ENCODE data around the gene PLXNB3. TPM values are rescaled to one million over a fixed set of nuclear protein-coding genes. Genes with fewer than 3 reads are reported as not detected.

The PLXNB3 gene
- total and polyA plus RNA-seq, 2 of the 13 experiments (the other 11 are each of a cell fraction or from before 2014, with no cell fraction given): 3.0 to 6.9 TPM

DNA sequence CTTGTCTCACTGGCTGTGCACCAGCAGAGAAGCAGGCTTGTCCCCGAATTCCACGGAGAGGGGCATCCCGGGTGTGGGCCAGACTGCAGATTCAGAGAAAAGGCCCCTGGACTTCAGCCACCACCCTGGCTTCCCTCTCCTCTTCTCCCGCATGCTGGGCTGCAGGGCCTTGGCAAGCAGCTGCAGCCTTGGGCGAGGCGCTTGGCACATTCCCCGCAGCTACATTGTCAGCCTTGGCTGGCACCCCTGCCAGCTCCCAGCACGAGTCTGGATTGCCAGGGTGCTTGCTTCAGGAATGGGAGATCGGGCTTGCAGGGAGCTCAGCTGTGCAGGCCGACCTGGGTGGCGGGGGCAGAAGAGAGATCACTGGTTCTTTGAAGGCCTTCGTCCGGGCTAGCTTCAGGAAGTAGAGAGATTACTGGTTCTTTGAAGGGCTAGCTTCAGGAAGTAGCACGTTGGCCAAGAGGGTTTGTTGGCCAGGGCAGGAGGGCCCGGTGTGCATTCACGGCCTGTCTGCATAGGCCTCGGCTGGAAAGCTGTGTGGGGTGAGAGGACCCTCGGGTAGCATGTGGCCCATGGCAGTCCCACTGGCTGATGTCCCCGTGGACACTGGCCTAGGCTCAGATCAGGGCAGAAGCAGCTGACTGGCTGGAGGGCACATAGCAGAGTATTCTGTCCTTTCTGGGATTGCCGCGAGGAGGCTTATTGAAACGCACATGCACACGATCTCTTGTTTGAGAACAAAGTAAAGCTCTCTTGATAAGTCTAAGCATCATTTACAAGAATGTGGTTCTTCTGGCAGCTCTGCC, 36.7 kb upstream of the PLXNB3 start (continued):
- TF ChIP-seq, protein P1, sequence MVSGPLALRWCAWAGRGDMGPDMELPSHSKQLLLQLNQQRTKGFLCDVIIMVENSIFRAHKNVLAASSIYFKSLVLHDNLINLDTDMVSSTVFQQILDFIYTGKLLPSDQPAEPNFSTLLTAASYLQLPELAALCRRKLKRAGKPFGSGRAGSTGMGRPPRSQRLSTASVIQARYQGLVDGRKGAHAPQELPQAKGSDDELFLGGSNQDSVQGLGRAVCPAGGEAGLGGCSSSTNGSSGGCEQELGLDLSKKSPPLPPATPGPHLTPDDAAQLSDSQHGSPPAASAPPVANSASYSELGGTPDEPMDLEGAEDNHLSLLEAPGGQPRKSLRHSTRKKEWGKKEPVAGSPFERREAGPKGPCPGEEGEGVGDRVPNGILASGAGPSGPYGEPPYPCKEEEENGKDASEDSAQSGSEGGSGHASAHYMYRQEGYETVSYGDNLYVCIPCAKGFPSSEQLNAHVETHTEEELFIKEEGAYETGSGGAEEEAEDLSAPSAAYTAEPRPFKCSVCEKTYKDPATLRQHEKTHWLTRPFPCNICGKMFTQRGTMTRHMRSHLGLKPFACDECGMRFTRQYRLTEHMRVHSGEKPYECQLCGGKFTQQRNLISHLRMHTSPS (CRISPR knock-in tag; IDR thresholded peaks at IDR 0.05; ENCODE audit: low read depth): no peak
- no peak for TF ChIP-seq NFYB (CRISPR knock-in tag; IDR thresholded peaks at IDR 0.05)
- TF ChIP-seq, protein P2, sequence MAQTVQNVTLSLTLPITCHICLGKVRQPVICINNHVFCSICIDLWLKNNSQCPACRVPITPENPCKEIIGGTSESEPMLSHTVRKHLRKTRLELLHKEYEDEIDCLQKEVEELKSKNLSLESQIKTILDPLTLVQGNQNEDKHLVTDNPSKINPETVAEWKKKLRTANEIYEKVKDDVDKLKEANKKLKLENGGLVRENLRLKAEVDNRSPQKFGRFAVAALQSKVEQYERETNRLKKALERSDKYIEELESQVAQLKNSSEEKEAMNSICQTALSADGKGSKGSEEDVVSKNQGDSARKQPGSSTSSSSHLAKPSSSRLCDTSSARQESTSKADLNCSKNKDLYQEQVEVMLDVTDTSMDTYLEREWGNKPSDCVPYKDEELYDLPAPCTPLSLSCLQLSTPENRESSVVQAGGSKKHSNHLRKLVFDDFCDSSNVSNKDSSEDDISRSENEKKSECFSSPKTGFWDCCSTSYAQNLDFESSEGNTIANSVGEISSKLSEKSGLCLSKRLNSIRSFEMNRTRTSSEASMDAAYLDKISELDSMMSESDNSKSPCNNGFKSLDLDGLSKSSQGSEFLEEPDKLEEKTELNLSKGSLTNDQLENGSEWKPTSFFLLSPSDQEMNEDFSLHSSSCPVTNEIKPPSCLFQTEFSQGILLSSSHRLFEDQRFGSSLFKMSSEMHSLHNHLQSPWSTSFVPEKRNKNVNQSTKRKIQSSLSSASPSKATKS (CRISPR knock-in tag; IDR thresholded peaks at IDR 0.05): no peak
- TF ChIP-seq NFATC3 (CRISPR knock-in tag; IDR thresholded peaks at IDR 0.05): no peak
- no peak for TF ChIP-seq ZKSCAN5 (CRISPR knock-in tag; IDR thresholded peaks at IDR 0.05)
- TF ChIP-seq, protein P3, sequence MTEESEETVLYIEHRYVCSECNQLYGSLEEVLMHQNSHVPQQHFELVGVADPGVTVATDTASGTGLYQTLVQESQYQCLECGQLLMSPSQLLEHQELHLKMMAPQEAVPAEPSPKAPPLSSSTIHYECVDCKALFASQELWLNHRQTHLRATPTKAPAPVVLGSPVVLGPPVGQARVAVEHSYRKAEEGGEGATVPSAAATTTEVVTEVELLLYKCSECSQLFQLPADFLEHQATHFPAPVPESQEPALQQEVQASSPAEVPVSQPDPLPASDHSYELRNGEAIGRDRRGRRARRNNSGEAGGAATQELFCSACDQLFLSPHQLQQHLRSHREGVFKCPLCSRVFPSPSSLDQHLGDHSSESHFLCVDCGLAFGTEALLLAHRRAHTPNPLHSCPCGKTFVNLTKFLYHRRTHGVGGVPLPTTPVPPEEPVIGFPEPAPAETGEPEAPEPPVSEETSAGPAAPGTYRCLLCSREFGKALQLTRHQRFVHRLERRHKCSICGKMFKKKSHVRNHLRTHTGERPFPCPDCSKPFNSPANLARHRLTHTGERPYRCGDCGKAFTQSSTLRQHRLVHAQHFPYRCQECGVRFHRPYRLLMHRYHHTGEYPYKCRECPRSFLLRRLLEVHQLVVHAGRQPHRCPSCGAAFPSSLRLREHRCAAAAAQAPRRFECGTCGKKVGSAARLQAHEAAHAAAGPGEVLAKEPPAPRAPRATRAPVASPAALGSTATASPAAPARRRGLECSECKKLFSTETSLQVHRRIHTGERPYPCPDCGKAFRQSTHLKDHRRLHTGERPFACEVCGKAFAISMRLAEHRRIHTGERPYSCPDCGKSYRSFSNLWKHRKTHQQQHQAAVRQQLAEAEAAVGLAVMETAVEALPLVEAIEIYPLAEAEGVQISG (CRISPR knock-in tag; IDR thresholded peaks at IDR 0.05): no peak
- no peak for TF ChIP-seq ELF3 (CRISPR knock-in tag; IDR thresholded peaks at IDR 0.05)
- TF ChIP-seq, protein P4, sequence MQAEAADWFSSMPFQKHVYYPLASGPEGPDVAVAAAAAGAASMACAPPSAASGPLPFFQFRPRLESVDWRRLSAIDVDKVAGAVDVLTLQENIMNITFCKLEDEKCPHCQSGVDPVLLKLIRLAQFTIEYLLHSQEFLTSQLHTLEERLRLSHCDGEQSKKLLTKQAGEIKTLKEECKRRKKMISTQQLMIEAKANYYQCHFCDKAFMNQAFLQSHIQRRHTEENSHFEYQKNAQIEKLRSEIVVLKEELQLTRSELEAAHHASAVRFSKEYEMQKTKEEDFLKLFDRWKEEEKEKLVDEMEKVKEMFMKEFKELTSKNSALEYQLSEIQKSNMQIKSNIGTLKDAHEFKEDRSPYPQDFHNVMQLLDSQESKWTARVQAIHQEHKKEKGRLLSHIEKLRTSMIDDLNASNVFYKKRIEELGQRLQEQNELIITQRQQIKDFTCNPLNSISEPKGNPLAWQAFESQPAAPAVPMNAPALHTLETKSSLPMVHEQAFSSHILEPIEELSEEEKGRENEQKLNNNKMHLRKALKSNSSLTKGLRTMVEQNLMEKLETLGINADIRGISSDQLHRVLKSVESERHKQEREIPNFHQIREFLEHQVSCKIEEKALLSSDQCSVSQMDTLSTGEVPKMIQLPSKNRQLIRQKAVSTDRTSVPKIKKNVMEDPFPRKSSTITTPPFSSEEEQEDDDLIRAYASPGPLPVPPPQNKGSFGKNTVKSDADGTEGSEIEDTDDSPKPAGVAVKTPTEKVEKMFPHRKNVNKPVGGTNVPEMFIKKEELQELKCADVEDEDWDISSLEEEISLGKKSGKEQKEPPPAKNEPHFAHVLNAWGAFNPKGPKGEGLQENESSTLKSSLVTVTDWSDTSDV (CRISPR knock-in tag; IDR thresholded peaks at IDR 0.05): no peak
- TF ChIP-seq, protein P5, sequence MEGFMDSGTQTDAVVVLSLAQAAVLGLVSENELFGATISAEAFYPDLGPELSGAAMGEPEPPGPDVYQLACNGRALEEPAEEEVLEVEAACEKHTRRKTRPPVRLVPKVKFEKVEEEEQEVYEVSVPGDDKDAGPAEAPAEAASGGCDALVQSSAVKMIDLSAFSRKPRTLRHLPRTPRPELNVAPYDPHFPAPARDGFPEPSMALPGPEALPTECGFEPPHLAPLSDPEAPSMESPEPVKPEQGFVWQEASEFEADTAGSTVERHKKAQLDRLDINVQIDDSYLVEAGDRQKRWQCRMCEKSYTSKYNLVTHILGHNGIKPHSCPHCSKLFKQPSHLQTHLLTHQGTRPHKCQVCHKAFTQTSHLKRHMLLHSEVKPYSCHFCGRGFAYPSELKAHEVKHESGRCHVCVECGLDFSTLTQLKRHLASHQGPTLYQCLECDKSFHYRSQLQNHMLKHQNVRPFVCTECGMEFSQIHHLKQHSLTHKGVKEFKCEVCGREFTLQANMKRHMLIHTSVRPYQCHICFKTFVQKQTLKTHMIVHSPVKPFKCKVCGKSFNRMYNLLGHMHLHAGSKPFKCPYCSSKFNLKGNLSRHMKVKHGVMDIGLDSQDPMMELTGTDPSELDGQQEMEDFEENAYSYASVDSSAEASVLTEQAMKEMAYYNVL (CRISPR knock-in tag; IDR thresholded peaks at IDR 0.05; ENCODE audit: borderline replicate concordance): no peak
- no peak for TF ChIP-seq ETV5 (CRISPR knock-in tag; IDR thresholded peaks at IDR 0.05; ENCODE audit: borderline replicate concordance)
- 0 out of 2 replicates have a peak, but pooled peaks have one; percentile 14 for TF ChIP-seq ZNF543 (CRISPR knock-in tag; IDR thresholded peaks at IDR 0.05)
- no peak for TF ChIP-seq SNRNP70 (IDR thresholded peaks at IDR 0.05; ENCODE audit: low read depth, low read length)
- TF ChIP-seq KLF12 (CRISPR knock-in tag; IDR thresholded peaks at IDR 0.05; ENCODE audit: borderline replicate concordance): no peak
- no peak for TF ChIP-seq SATB2 (CRISPR knock-in tag; IDR thresholded peaks at IDR 0.05)

Data from HepG2 (cell line).